HG03469 (cell line): ENCODE results near the gene SEMA3G.

Experiments used
- ATAC-seq: cut with Tn5 transposase; IDR thresholded peaks from one replicate; pipeline ENCODE4 v1.9.1; 2021; ENCODE audit warnings: mild to moderate bottlenecking, moderate library complexity, moderate number of reproducible peaks; ENCODE audit not compliant: unreplicated experiment

Gene SEMA3G

GRCh38 chr3:52423173-52423572, 21.7 kb downstream of the SEMA3G start:
- ATAC-seq = no peak

GRCh38 chr3:52422669-52423068, 22.2 kb downstream of the SEMA3G start:
- ATAC-seq = no peak

GRCh38 chr3:52420388-52420787, 24.5 kb downstream of the SEMA3G start:
- no peak for ATAC-seq

GRCh38 chr3:52415800-52416199, 29.1 kb downstream of the SEMA3G start:
- ATAC-seq = no peak

GRCh38 chr3:52408466-52408865, 36.4 kb downstream of the SEMA3G start:
- ATAC-seq = no peak

- ATAC-seq = no peak
Measured at GRCh38 chr3:52407779-52408178, 37.1 kb downstream of the SEMA3G start.

GRCh38 chr3:52406791-52407510, 38.0 kb downstream of the SEMA3G start:
- no peak for ATAC-seq

GRCh38 chr3:52406231-52406661, 38.7 kb downstream of the SEMA3G start:
- ATAC-seq = no peak

- no peak for ATAC-seq
Measured at GRCh38 chr3:52405601-52406110, 39.2 kb downstream of the SEMA3G start.

GRCh38 chr3:52405066-52405465, 39.8 kb downstream of the SEMA3G start:
- no peak for ATAC-seq

GRCh38 chr3:52404391-52404790, 40.5 kb downstream of the SEMA3G start:
- ATAC-seq = no peak

- ATAC-seq = no peak
Measured at GRCh38 chr3:52403955-52404354, 40.9 kb downstream of the SEMA3G start.

- no peak for ATAC-seq
Measured at GRCh38 chr3:52403271-52403841, 41.5 kb downstream of the SEMA3G start.

- ATAC-seq = no peak
Measured at GRCh38 chr3:52402706-52403270, 42.1 kb downstream of the SEMA3G start.

GRCh38 chr3:52402101-52402521, 42.8 kb downstream of the SEMA3G start:
- ATAC-seq = no peak

- ATAC-seq = no peak
Measured at GRCh38 chr3:52401551-52401950, 43.4 kb downstream of the SEMA3G start.

GRCh38 chr3:52401021-52401420, 43.9 kb downstream of the SEMA3G start:
- no peak for ATAC-seq

- ATAC-seq = no peak
Measured at GRCh38 chr3:52400275-52400793, 44.6 kb downstream of the SEMA3G start.

- ATAC-seq = no peak
Measured at GRCh38 chr3:52399593-52399992, 45.3 kb downstream of the SEMA3G start.

- ATAC-seq = no peak
Measured at GRCh38 chr3:52399131-52399530, 45.8 kb downstream of the SEMA3G start.

GRCh38 chr3:52398670-52399081, 46.2 kb downstream of the SEMA3G start:
- no peak for ATAC-seq
